GM12873 (cell line): ENCODE results near the gene SLC1A2.

Experiments
- CTCF ChIP-seq: IDR thresholded peaks from 2 replicates; pipeline ENCODE4 v1.5.1; 2012; ENCODE audit warnings: low read depth, mild to moderate bottlenecking, moderate library complexity, low read length, control low read depth; ENCODE audit not compliant: insufficient read depth; ENCODE audit errors: missing control alignments

SLC1A2 gene

DNA sequence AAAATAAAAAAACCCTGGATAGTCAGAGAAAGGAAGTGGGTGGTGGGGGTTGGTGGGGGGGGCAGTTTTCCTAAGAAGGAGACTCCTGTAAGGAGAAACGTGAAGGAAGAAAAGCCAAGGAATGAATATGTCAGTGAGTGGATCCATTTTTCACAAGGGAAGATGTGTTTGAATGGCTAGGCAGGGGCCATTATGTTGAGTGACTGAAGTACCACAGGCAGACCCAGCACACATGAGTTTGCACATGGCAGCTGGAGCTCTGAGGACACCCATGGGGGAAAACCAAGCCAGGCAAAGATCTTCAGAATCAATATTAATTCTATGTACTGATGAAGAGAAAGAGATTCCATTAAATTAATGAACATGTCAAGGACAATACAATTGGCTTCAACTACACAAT, 212.7 kb downstream of the SLC1A2 start:
- no peak for TF ChIP-seq CTCF

GRCh38 chr11:35204614-35205013, 214.7 kb downstream of the SLC1A2 start:
- TF ChIP-seq CTCF: no peak
